ENCODE measurements around the gene PTPN5.

DNA sequence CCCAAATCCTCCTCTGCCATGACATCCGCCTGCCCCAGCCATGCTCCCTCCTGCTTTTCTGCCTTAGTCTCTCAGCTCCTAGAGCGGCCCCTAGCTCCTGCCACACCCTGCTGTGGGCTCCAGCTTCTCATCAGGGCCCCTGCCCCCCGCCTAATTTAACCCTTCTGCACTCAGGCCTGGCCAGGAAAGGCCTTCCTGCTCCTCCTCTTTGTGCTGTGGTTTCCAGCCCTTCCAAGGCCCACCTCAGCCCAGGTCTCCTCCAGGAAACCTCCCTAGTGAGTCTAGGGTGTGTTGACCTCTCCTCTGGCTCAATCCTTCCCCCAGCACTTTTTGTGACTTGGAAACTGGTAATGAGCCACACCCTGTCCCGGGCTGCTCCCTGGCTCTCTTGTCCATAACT lies 11.3 kb downstream of the PTPN5 start:
- TF ChIP-seq, protein P1, sequence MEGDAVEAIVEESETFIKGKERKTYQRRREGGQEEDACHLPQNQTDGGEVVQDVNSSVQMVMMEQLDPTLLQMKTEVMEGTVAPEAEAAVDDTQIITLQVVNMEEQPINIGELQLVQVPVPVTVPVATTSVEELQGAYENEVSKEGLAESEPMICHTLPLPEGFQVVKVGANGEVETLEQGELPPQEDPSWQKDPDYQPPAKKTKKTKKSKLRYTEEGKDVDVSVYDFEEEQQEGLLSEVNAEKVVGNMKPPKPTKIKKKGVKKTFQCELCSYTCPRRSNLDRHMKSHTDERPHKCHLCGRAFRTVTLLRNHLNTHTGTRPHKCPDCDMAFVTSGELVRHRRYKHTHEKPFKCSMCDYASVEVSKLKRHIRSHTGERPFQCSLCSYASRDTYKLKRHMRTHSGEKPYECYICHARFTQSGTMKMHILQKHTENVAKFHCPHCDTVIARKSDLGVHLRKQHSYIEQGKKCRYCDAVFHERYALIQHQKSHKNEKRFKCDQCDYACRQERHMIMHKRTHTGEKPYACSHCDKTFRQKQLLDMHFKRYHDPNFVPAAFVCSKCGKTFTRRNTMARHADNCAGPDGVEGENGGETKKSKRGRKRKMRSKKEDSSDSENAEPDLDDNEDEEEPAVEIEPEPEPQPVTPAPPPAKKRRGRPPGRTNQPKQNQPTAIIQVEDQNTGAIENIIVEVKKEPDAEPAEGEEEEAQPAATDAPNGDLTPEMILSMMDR (IDR thresholded peaks at IDR 0.05) = no peak
- TF ChIP-seq EP300 (IDR thresholded peaks at IDR 0.05) (no peak), POLR2AphosphoS5 (IDR thresholded peaks at IDR 0.05) (no peak), POLR2A (IDR thresholded peaks at IDR 0.05) (no peak)

Data from sigmoid colon (tissue), 4 donors.